ENCODE data around the gene KCNAB1. TPM values are rescaled to one million over a fixed set of nuclear protein-coding genes. Genes with fewer than 3 reads are reported as not detected.

KCNAB1 gene
- total RNA-seq, 1 experiment from 2014 or later, result not detected

- ChIA-PET CTCF (no interaction called here), RAD21 (ENCODE audit: low non-redundant PET in 1 of 2, low total read pairs in 2 of 2, uncharacterized antibody in 2 of 2, unreplicated experiment in 2 of 2) (no interaction called here), POLR2A (no interaction called here)
- Histone ChIP-seq H3K27me3 (ENCODE audit: insufficient read depth, low read length) (no peaks in the 10 kb centered on the region), H3K79me2 (ENCODE audit: insufficient read depth, low read length) (no peaks in the 10 kb centered on the region), H4K20me1 (ENCODE audit: insufficient read depth) (no peaks in the 10 kb centered on the region), H3K4me2 (ENCODE audit: low read length) (no peak overlapping the region), H2AFZ (ENCODE audit: low read depth, low read length, poor library complexity, severe bottlenecking) (no peak overlapping the region), H3K9me3 (ENCODE audit: control insufficient read depth in 1 of 2, insufficient read depth in 1 of 2, low read depth in 1 of 2, low read length in 2 of 2) (no peaks in the 10 kb centered on the region), H3K9me2 (ENCODE audit: insufficient read depth) (no peaks in the 10 kb centered on the region), H3K9ac (ENCODE audit: low read length) (no peak overlapping the region), H3K36me3 (ENCODE audit: control insufficient read depth in 1 of 2, insufficient read depth in 2 of 2, low read length in 2 of 2) (no peaks in the 10 kb centered on the region), H3K4me1 (ENCODE audit: control insufficient read depth in 1 of 2, insufficient read depth in 2 of 2, low read length in 2 of 2) (no peaks in the 10 kb centered on the region), H3K4me3 (replicated peaks in 1 of 2; ENCODE audit: low read depth in 1 of 2, low read length in 2 of 2) (no peak overlapping the region), H3K27ac (ENCODE audit: low read depth, low read length) (no peak overlapping the region)
- BruUV-seq (replicated peaks), result no TSS peak
- DNase-seq (ENCODE audit: low read depth, low spot score) (no peak), ATAC-seq (no peak)
- intact Hi-C loops (cut with micrococcal nuclease), result no loop called here
- no peak for TF ChIP-seq POLR2A (IDR thresholded peaks at IDR 0.05; ENCODE audit: borderline replicate concordance, extremely low read depth, insufficient read depth, insufficient read length)
- TF ChIP-seq YY1 (IDR thresholded peaks at IDR 0.05; ENCODE audit: extremely low read depth, insufficient replicate concordance, low read depth, low read length), result no peak
- no peak for TF ChIP-seq REST (IDR thresholded peaks at IDR 0.05; ENCODE audit: low read depth)
- no peak for TF ChIP-seq RAD21 (IDR thresholded peaks at IDR 0.05; ENCODE audit: low read depth)
- TF ChIP-seq EZH2 (IDR thresholded peaks at IDR 0.05), result no peak
- TF ChIP-seq SIN3A (IDR thresholded peaks at IDR 0.05; ENCODE audit: low read depth), result no peak
- TF ChIP-seq MAX (IDR thresholded peaks at IDR 0.05), result no peak
- TF ChIP-seq JUND (IDR thresholded peaks at IDR 0.05), result no peak
- TF ChIP-seq ELF1 (IDR thresholded peaks at IDR 0.05; ENCODE audit: borderline replicate concordance, low read depth), result no peak
- no peak for TF ChIP-seq ZNF274 (IDR thresholded peaks at IDR 0.05; ENCODE audit: low read depth, low read length)
- no peak for TF ChIP-seq EZH2phosphoT487 (IDR thresholded peaks at IDR 0.05; ENCODE audit: borderline replicate concordance)
- TF ChIP-seq EGR1 (IDR thresholded peaks at IDR 0.05; ENCODE audit: low read depth), result no peak
- no peak for TF ChIP-seq CEBPB (IDR thresholded peaks at IDR 0.05; ENCODE audit: low read depth)
- no peak for TF ChIP-seq ATF3 (IDR thresholded peaks at IDR 0.05)
- TF ChIP-seq FOSL1 (IDR thresholded peaks at IDR 0.05; ENCODE audit: low read depth), result no peak
- no peak for TF ChIP-seq SP1 (IDR thresholded peaks at IDR 0.05; ENCODE audit: low read depth)
- no peak for TF ChIP-seq CTCF (IDR thresholded peaks at IDR 0.05 in 2 of 3, conservative IDR thresholded peaks at IDR 0.05 in 1 of 3; ENCODE audit: borderline replicate concordance in 1 of 3, insufficient read depth in 1 of 3, low read depth in 2 of 3, low read length in 2 of 3)
Observed at GRCh38 chr3:156469456-156469855, 349.1 kb downstream of the KCNAB1 start.

Data from HCT116 (cell line).